Activated T-helper 2 cell treated with anti-CD3 and anti-CD28 coated beads, Interferon-gamma antibody, Interleukin-2, Interleukin-4, amounts not matched to agents 10 μg/mL and 5 μg/mL and 100 μg/mL, durations not matched to agents 14 hours and 24 hours and 36 hours (primary cell): ENCODE measurements around the gene ACAN. TPM values are rescaled to one million over a fixed set of nuclear protein-coding genes. Genes with fewer than 3 reads are reported as not detected.

Experiments used
- DNase-seq: peaks from one replicate; pipeline ENCODE4 v3.0.0; 2021; ENCODE audit warnings: low spot score
- H3K27ac Mint-ChIP-seq: one replicate; pipeline ENCODE4 v1.8.0; 2021; ENCODE audit warnings: mixed read lengths
- H3K27me3 Mint-ChIP-seq: one replicate; pipeline ENCODE4 v1.8.0; 2021; ENCODE audit warnings: low read depth, mixed read lengths
- H3K36me3 Mint-ChIP-seq: one replicate; pipeline ENCODE4 v1.8.0; 2021; ENCODE audit warnings: low read depth, mixed read lengths
- H3K4me1 Mint-ChIP-seq: one replicate; pipeline ENCODE4 v1.8.0; 2021; ENCODE audit warnings: low read depth, mixed read lengths
- H3K4me3 Mint-ChIP-seq: one replicate; pipeline ENCODE4 v1.8.0; 2021; ENCODE audit warnings: low read depth, mild to moderate bottlenecking, moderate library complexity, mixed read lengths
- H3K9me3 Mint-ChIP-seq: one replicate; pipeline ENCODE4 v1.8.0; 2021; ENCODE audit warnings: mixed read lengths
- intact Hi-C: fragments of 100-400 bp; cut with micrococcal nuclease; formaldehyde crosslinking; loops from one replicate; pipeline ENCODE4 v1.15.1; 2023
- total RNA-seq: library from RNA; stranded (reverse); gene quantifications from 2 replicates; pipeline ENCODE4 v1.2.3, GENCODE V29; 2022

ACAN gene
- total RNA-seq, 1 donor from 2014 or later: not detected

- no peak overlapping the region for H3K27ac Mint-ChIP-seq
- no peaks in the 10 kb centered on the region for H3K9me3 Mint-ChIP-seq
- H3K4me1 Mint-ChIP-seq: no peaks in the 10 kb centered on the region
- H3K36me3 Mint-ChIP-seq: no peaks in the 10 kb centered on the region
- intact Hi-C loops: no loop called here
- no peak for DNase-seq
- H3K27me3 Mint-ChIP-seq: peaks cover 24% of the 10 kb centered on the region
- no peak overlapping the region for H3K4me3 Mint-ChIP-seq
Measured at GRCh38 chr15:88788816-88789215, 14.4 kb upstream of the ACAN start.

DNA sequence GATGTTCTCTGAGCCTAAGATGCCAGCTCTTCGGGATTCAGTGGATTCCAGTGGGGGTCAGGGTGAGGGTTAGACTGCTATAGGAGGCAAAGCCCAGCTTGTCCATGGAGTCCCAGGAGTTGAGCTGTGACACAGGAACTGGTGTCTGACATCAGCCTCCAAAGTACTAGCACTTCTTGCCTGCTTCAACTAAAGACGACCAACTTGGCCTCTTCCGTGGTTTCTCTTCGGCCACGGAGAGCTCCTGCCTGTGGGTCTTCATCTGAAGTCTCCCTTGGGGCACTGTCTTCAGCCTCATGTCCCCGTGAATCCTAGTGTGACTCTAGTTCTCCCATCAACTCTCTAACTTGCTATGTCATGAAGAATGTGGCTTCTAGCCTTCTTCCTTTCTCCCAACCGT lies 12.8 kb upstream of the ACAN start:
- H3K4me3 Mint-ChIP-seq: no peak overlapping the region
- no peaks in the 10 kb centered on the region for H3K36me3 Mint-ChIP-seq
- peaks cover 35% of the 10 kb centered on the region for H3K27me3 Mint-ChIP-seq
- no peaks in the 10 kb centered on the region for H3K4me1 Mint-ChIP-seq
- no peaks in the 10 kb centered on the region for H3K9me3 Mint-ChIP-seq
- DNase-seq: no peak
- H3K27ac Mint-ChIP-seq: no peak overlapping the region
- intact Hi-C loops: no loop called here

DNA sequence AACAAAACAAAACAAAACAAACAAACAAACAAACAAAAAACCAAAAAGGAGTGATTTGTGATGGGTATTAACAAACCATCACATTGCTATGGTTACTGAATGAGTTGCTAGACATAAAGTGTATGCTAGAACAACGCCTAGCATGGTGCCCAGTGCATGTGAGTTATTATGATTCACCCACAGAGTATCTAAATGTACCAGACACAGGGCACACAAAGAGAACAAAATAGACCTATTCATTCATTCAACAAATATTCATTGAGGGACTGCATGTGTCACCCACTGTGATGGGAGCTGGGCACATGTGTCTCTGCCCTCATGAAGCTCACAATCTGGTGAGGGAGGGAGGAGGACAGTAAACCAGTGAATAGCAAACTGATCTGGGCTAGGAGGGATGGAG lies 11.6 kb upstream of the ACAN start:
- Mint-ChIP-seq H3K4me1 (no peaks in the 10 kb centered on the region), H3K4me3 (no peak overlapping the region), H3K36me3 (no peaks in the 10 kb centered on the region), H3K27ac (no peak overlapping the region), H3K27me3 (peaks cover 38% of the 10 kb centered on the region), H3K9me3 (no peaks in the 10 kb centered on the region)
- DNase-seq: no peak
- intact Hi-C loops: no loop called here

DNA sequence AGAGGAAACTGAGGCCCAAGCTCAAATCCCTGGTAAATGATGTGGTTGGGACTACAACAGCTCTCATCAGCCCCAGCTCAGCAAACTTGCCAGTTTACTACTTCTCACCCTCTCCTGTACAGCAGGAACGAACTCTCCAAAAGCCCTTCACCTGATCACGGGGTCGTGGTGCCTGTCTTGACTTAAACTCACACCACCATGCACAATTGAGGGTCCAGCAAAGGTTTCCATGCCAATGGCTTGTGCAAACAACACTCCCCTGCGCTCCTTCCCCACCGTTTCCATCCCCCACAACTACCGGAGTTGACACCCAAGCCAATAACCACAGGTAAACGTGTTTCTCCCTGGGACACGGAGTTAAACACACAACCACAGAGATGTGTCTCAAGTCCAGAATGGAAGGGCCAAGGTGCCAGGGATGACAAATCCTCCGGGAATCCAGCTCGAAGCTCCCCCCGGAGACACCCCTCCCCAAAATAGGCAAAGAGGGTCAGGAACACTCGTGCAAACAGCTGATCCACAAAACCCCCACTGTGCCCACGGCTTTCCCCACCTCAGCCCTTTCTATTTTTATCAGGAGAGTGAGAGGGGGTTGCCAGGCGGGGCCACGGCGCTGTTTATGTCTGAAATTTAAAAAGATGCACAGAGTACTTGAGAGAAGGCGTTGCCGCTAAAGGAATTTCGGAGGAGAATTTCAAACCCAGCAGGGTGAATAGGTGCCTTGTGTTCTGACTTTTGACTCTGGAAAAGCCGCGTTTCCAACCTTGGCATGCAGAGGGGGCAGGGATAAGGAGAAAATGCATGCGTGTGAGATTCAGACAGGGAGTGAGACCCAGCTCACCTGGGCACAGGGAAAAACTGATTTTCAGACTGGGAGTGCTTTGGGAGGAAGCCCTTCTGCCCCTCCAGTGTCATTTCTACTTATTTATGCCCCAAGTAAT lies 10.6 kb upstream of the ACAN start:
- intact Hi-C loops: no loop called here
- no peaks in the 10 kb centered on the region for H3K9me3 Mint-ChIP-seq
- no peaks in the 10 kb centered on the region for H3K36me3 Mint-ChIP-seq
- peaks cover 40% of the 10 kb centered on the region for H3K27me3 Mint-ChIP-seq
- H3K4me1 Mint-ChIP-seq: no peaks in the 10 kb centered on the region
- H3K4me3 Mint-ChIP-seq: no peak overlapping the region
- no peak for DNase-seq
- H3K27ac Mint-ChIP-seq: no peak overlapping the region

DNA sequence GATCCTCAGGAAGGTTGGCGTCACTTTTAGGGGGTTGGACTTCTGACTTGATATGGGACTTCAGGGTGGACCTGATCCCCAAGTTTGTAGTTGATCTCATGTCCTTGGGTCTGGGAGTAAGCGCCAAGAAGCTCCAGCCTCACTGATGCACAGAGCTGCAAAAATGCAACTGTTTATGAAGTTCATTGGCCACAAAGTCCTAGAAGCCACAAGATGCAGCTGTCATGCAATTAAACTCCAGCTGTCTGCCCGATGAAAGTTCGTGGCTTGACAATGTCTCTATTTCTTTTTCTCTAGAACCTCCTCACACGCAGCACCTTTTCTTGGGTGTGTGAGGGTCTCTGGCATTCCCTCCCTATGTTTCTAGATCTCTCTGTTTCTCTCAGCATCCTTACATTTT lies 9.2 kb upstream of the ACAN start:
- no peak for DNase-seq
- no peak overlapping the region for H3K27ac Mint-ChIP-seq
- peaks cover 49% of the 10 kb centered on the region for H3K27me3 Mint-ChIP-seq
- no peaks in the 10 kb centered on the region for H3K4me1 Mint-ChIP-seq
- no peak overlapping the region for H3K4me3 Mint-ChIP-seq
- intact Hi-C loops: no loop called here
- H3K36me3 Mint-ChIP-seq: no peaks in the 10 kb centered on the region
- no peaks in the 10 kb centered on the region for H3K9me3 Mint-ChIP-seq

DNA sequence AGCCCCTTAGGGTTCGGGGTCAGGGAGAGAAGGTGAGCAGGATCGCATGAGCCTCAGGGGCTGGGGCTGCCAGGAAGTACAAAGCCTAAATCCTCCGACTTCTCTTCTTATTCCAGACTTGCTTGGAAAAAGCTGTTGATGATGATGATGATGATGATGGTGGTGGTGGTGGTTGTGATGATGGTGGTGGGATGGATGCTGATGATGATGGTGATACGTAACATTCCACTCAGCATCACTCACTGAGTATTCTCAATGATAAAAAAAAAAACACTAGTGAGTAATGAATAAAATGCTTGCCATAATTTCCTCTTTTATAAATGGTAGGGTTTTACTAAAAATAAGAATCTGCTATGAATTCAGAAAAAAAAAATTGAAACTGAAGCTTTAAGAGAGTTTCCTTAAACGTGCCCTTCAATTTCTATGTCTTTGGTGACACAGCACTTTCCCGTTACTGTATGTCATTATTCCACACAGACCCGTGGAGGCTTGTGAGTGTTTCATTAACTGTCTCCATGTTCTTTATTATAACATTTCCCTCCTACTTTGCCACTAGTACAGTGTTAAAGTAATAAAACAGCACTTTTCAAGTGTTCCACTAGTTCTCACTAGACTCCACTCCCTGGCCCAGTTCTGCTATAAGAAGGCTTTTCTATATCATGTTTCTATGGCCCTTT lies 5.4 kb upstream of the ACAN start:
- peaks cover 2% of the 10 kb centered on the region for H3K4me1 Mint-ChIP-seq
- no peak overlapping the region for H3K4me3 Mint-ChIP-seq
- no peaks in the 10 kb centered on the region for H3K9me3 Mint-ChIP-seq
- H3K27ac Mint-ChIP-seq: no peak overlapping the region
- no peaks in the 10 kb centered on the region for H3K36me3 Mint-ChIP-seq
- DNase-seq: no peak
- H3K27me3 Mint-ChIP-seq: peaks cover 65% of the 10 kb centered on the region
- intact Hi-C loops: no loop called here

GRCh38 chr15:88799341-88799740 lies 3.9 kb upstream of the ACAN start:
- Mint-ChIP-seq H3K9me3 (no peaks in the 10 kb centered on the region), H3K4me3 (no peak overlapping the region), H3K27ac (no peak overlapping the region), H3K4me1 (peaks cover 2% of the 10 kb centered on the region), H3K36me3 (no peaks in the 10 kb centered on the region), H3K27me3 (peaks cover 61% of the 10 kb centered on the region)
- intact Hi-C loops: no loop called here
- DNase-seq: no peak

- no peak overlapping the region for H3K4me3 Mint-ChIP-seq
- H3K36me3 Mint-ChIP-seq: no peaks in the 10 kb centered on the region
- no peak for DNase-seq
- intact Hi-C loops: no loop called here
- no peaks in the 10 kb centered on the region for H3K9me3 Mint-ChIP-seq
- no peak overlapping the region for H3K27ac Mint-ChIP-seq
- H3K4me1 Mint-ChIP-seq: peaks cover 2% of the 10 kb centered on the region
- peaks cover 64% of the 10 kb centered on the region for H3K27me3 Mint-ChIP-seq
Measured at GRCh38 chr15:88800026-88800425, 3.2 kb upstream of the ACAN start.

GRCh38 chr15:88800738-88801137 lies 2.5 kb upstream of the ACAN start:
- Mint-ChIP-seq H3K4me3 (no peak overlapping the region), H3K27ac (no peak overlapping the region), H3K27me3 (peaks cover 67% of the 10 kb centered on the region), H3K9me3 (no peaks in the 10 kb centered on the region), H3K4me1 (peaks cover 2% of the 10 kb centered on the region), H3K36me3 (no peaks in the 10 kb centered on the region)
- DNase-seq: no peak
- intact Hi-C loops: no loop called here

- H3K27me3 Mint-ChIP-seq: peaks cover 58% of the 10 kb centered on the region
- no peak overlapping the region for H3K4me3 Mint-ChIP-seq
- peaks cover 2% of the 10 kb centered on the region for H3K4me1 Mint-ChIP-seq
- H3K27ac Mint-ChIP-seq: no peak overlapping the region
- intact Hi-C loops: no loop called here
- H3K36me3 Mint-ChIP-seq: no peaks in the 10 kb centered on the region
- DNase-seq: no peak
- no peaks in the 10 kb centered on the region for H3K9me3 Mint-ChIP-seq
Measured at GRCh38 chr15:88802250-88802990, 816 bp upstream of the ACAN start.

- no peak overlapping the region for H3K4me3 Mint-ChIP-seq
- intact Hi-C loops: no loop called here
- peaks cover 2% of the 10 kb centered on the region for H3K4me1 Mint-ChIP-seq
- H3K27me3 Mint-ChIP-seq: peaks cover 53% of the 10 kb centered on the region
- no peaks in the 10 kb centered on the region for H3K36me3 Mint-ChIP-seq
- no peaks in the 10 kb centered on the region for H3K9me3 Mint-ChIP-seq
- no peak for DNase-seq
- no peak overlapping the region for H3K27ac Mint-ChIP-seq
Measured at GRCh38 chr15:88802991-88803240, 320 bp upstream of the ACAN start.

GRCh38 chr15:88803920-88804247 lies 648 bp downstream of the ACAN start:
- Mint-ChIP-seq H3K36me3 (no peaks in the 10 kb centered on the region), H3K4me1 (peaks cover 2% of the 10 kb centered on the region), H3K4me3 (no peak overlapping the region), H3K27me3 (peaks cover 47% of the 10 kb centered on the region), H3K27ac (no peak overlapping the region), H3K9me3 (no peaks in the 10 kb centered on the region)
- no peak for DNase-seq
- intact Hi-C loops: no loop called here

DNA sequence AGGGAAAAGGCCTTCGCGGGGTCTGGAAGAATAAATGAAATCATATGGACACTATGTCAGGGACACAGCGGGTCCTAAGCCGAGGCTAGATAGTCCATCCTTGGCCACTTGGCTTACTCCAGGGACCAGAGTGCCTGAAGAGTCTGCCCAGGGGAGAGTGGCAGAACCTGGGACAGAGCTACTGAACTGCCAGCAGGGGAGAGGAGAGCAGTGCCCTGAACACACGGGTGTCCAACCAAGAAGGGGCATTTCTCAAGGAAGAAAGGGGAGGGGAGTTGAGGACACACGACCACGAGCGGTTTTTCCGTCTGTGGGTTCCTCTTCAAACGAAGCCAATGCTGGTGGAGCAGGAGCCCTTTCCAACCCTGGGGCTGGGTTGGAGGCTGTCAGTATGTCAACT lies 1.0 kb downstream of the ACAN start:
- Mint-ChIP-seq H3K27me3 (peaks cover 46% of the 10 kb centered on the region), H3K27ac (no peak overlapping the region), H3K9me3 (no peaks in the 10 kb centered on the region), H3K4me3 (no peak overlapping the region), H3K36me3 (no peaks in the 10 kb centered on the region), H3K4me1 (peaks cover 2% of the 10 kb centered on the region)
- intact Hi-C loops: no loop called here
- no peak for DNase-seq
